Hepatocyte (in vitro differentiated cells): Measurements from ENCODE around the gene DLG2. TPM values are rescaled to one million over a fixed set of nuclear protein-coding genes. Genes with fewer than 3 reads are reported as not detected.
"Not testable (repeated sequence)": the region's sequence is repeated elsewhere in the genome, so short reads cannot be mapped to it uniquely, and the experiment has no call there.

Experiments
- DNase-seq: peaks from one replicate; pipeline ENCODE4 v3.0.0-alpha.2; 2016; ENCODE audit warnings: low spot score
- H2AFZ ChIP-seq: fragments of 200-600 bp; sonication (generic); 2 replicates; pipeline ENCODE4 v1.6.0; 2016; ENCODE audit warnings: antibody characterized with exemption, mild to moderate bottlenecking
- H3K27ac ChIP-seq: fragments of 200-600 bp; sonication (generic); 2 replicates; pipeline ENCODE4 v1.5.1; 2016; ENCODE audit warnings: mild to moderate bottlenecking
- H3K27me3 ChIP-seq: fragments of 200-600 bp; sonication (generic); 2 replicates; pipeline ENCODE4 v1.6.1; 2016
- H3K36me3 ChIP-seq: fragments of 200-600 bp; sonication (generic); replicated peaks from 2 replicates; pipeline ENCODE4 v1.5.1; 2016; ENCODE audit warnings: low read depth; ENCODE audit not compliant: insufficient read depth
- H3K4me1 ChIP-seq: fragments of 200-600 bp; sonication (generic); 2 replicates; pipeline ENCODE4 v1.5.1; 2016; ENCODE audit warnings: mild to moderate bottlenecking, moderate library complexity; ENCODE audit not compliant: insufficient read depth
- H3K4me2 ChIP-seq: fragments of 200-600 bp; sonication (generic); 2 replicates; pipeline ENCODE4 v1.6.0; 2016
- H3K4me3 ChIP-seq: fragments of 200-600 bp; sonication (generic); 2 replicates; pipeline ENCODE4 v1.5.1; 2016; ENCODE audit warnings: mild to moderate bottlenecking
- H3K79me2 ChIP-seq: fragments of 200-600 bp; sonication (generic); 2 replicates; pipeline ENCODE4 v1.6.0; 2017; ENCODE audit warnings: mild to moderate bottlenecking
- H3K9me2 ChIP-seq: fragments of 200-600 bp; sonication (generic); replicated peaks from 2 replicates; pipeline ENCODE4 v1.6.0; 2017; ENCODE audit warnings: mild to moderate bottlenecking; ENCODE audit not compliant: insufficient read depth
- H3K9me3 ChIP-seq: fragments of 200-600 bp; sonication (generic); 2 replicates; pipeline ENCODE4 v1.5.1; 2016; ENCODE audit warnings: low read depth, mild to moderate bottlenecking
- H4K20me1 ChIP-seq: fragments of 200-600 bp; sonication (generic); 2 replicates; pipeline ENCODE4 v1.6.0; 2016; ENCODE audit warnings: mild to moderate bottlenecking; ENCODE audit not compliant: insufficient read depth, poor library complexity, severe bottlenecking
- EZH2 ChIP-seq: fragments of 200-600 bp; sonication (generic); IDR thresholded peaks from 2 replicates; pipeline ENCODE4 v1.6.1; 2016; ENCODE audit warnings: antibody characterized with exemption, mild to moderate bottlenecking, borderline replicate concordance
- EZH2phosphoT487 ChIP-seq: fragments of 200-600 bp; sonication (generic); IDR thresholded peaks from one replicate; pipeline ENCODE4 v1.6.1; 2018; ENCODE audit warnings: antibody characterized with exemption, mild to moderate bottlenecking, low read depth, moderate library complexity; ENCODE audit not compliant: unreplicated experiment, severe bottlenecking
- WGBS: methylation state at CpG from one replicate; pipeline ENCODE4 v1.1.6; 2016; ENCODE audit warnings: low lambda C conversion rate; ENCODE audit errors: missing lambda C conversion rate; 5-methylcytosine and 5-hydroxymethylcytosine counted together
- polyA plus RNA-seq: library from polyadenylated mRNA; unstranded; fragments of >200 nt; fragmentation: Nextera tagmentation; extraction: Ambion mirVana; gene quantifications from 2 replicates; pipeline ENCODE4 v1.2.1, GENCODE V29; 2016
- total RNA-seq: library from RNA; depleted of rRNA; stranded (reverse); fragments of >200 nt; gene quantifications from 2 replicates; pipeline ENCODE4 v1.2.3, GENCODE V29; 2014
- TF ChIP-seq, protein P1 (sequence below): fragments of 200-600 bp; sonication (generic); IDR thresholded peaks from 2 replicates; pipeline ENCODE4 v1.5.1; 2016; ENCODE audit warnings: antibody characterized with exemption, mild to moderate bottlenecking; ENCODE audit not compliant: poor library complexity

Gene DLG2
- total and polyA plus RNA-seq, 2 experiments from 2014 or later: 2.6 to 6.8 TPM

DNA sequence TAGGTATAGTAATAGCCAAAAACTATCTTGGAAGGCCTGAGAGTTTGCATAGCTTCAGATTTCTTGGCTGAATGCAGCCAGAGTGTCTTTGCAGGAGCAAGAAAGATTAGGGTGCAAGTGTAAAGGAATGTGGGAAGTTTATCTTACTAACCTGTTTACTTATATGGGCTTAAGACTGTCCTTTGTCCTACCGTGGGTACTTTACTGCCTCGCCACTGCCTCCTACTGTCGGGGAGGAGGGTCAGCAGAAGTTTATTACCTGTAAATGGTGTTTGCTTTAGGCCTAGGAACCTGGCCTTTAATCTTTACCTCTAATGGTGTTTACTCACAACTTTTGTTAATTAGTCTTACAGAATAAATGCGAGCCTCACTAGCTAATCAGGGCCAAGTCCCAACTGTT is 633.8 kb downstream of the DLG2 start:
- no peak overlapping the region for H3K4me2 ChIP-seq
- 30% methylated on average over 4 of the region's 4 CpGs for WGBS
- H3K79me2 ChIP-seq: no peaks in the 10 kb centered on the region
- DNase-seq: peak; percentile 24
- no peaks in the 10 kb centered on the region for H4K20me1 ChIP-seq
- no peaks in the 10 kb centered on the region for H3K9me2 ChIP-seq
- no peak overlapping the region for H3K27ac ChIP-seq
- no peak for TF ChIP-seq EZH2phosphoT487
- TF ChIP-seq, protein P1, sequence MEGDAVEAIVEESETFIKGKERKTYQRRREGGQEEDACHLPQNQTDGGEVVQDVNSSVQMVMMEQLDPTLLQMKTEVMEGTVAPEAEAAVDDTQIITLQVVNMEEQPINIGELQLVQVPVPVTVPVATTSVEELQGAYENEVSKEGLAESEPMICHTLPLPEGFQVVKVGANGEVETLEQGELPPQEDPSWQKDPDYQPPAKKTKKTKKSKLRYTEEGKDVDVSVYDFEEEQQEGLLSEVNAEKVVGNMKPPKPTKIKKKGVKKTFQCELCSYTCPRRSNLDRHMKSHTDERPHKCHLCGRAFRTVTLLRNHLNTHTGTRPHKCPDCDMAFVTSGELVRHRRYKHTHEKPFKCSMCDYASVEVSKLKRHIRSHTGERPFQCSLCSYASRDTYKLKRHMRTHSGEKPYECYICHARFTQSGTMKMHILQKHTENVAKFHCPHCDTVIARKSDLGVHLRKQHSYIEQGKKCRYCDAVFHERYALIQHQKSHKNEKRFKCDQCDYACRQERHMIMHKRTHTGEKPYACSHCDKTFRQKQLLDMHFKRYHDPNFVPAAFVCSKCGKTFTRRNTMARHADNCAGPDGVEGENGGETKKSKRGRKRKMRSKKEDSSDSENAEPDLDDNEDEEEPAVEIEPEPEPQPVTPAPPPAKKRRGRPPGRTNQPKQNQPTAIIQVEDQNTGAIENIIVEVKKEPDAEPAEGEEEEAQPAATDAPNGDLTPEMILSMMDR: peak; percentile 33
- no peak for TF ChIP-seq EZH2
- H3K27me3 ChIP-seq: no peaks in the 10 kb centered on the region
- no peak overlapping the region for H2AFZ ChIP-seq
- no peak overlapping the region for H3K4me3 ChIP-seq
- H3K9me3 ChIP-seq: no peaks in the 10 kb centered on the region
- H3K4me1 ChIP-seq: no peaks in the 10 kb centered on the region
- no peaks in the 10 kb centered on the region for H3K36me3 ChIP-seq

DNA sequence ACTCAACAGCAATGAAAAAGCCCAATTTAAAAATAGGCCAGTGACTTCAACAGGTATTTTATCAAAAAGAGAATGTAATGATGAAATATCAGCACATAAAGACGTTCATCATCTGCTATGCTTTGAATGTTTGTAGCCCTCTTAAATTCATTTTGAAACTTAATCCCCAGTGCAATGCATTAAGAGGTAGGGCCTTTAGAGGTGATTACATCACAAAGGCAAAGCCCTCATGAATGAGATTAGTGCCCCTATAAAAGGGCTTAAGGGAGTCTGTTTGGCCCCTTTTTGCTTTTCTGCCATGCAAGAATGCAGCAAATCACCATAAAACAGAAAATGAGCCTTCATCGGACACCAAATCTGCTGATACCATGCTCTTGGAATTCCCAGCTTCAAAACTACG is 637.0 kb downstream of the DLG2 start:
- TF ChIP-seq, protein P1: no peak
- TF ChIP-seq EZH2phosphoT487 (no peak), EZH2 (no peak)
- no peaks in the 10 kb centered on the region for H3K27me3 ChIP-seq
- no peak overlapping the region for H3K27ac ChIP-seq
- no peaks in the 10 kb centered on the region for H3K36me3 ChIP-seq
- H2AFZ ChIP-seq: no peak overlapping the region
- H3K4me2 ChIP-seq: no peak overlapping the region
- WGBS: 57% methylated on average over 3 of the region's 3 CpGs
- no peak overlapping the region for H3K4me3 ChIP-seq
- H3K9me2 ChIP-seq: no peaks in the 10 kb centered on the region
- H3K9me3 ChIP-seq: no peaks in the 10 kb centered on the region
- H3K79me2 ChIP-seq: no peaks in the 10 kb centered on the region
- DNase-seq: no peak
- H4K20me1 ChIP-seq: no peaks in the 10 kb centered on the region
- H3K4me1 ChIP-seq: no peaks in the 10 kb centered on the region

DNA sequence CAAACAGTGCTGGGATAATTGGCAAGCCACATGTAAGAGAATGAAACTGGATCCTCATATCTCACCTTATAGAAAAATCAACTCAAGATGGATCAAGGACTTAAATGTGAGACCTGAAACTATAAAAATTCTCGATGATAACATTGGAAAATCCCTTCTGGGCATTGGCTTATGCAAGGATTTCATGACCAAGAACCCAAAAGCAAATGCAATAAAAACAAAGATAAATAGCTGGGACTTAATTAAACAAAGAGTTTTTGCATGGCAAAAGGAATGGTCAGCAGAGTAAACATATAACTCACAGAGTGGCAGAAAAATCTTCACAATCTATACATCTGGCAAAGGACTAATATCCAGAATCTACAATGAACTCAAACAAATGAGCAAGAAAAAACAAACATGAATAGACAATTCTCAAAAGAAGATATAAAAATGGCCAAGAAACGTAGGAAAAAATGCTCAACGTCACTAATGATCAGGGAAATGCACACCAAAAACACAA is 639.4 kb downstream of the DLG2 start:
- 64% methylated on average over 3 of the region's 3 CpGs for WGBS
- H3K9me2 ChIP-seq, H3K79me2 ChIP-seq, H3K27me3 ChIP-seq, H3K36me3 ChIP-seq, H3K4me2 ChIP-seq, H3K27ac ChIP-seq, H3K4me3 ChIP-seq, H4K20me1 ChIP-seq, H2AFZ ChIP-seq, H3K9me3 ChIP-seq, DNase-seq, H3K4me1 ChIP-seq: not testable (repeated sequence)

DNA sequence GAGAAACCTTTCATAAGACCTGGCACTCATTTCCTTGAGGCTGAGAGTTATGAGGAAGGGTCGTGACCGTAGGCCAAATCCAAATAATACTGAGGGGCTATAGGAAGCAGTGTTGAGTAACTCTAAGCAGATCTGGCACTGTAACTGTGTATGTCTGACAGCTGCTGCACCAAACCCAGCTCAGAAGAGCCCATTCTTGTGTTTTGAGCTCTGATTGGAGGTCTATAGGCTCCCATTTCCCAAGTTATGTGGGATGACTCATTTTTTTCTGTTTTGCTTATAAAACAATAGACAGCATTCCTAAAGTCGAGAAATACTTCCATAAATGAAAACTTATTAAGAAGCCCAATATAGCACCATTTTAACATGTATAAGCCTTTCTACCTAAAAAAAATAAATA is 645.8 kb downstream of the DLG2 start:
- WGBS: 85% methylated on average over 3 of the region's 3 CpGs

More for the DNA sequence above, 645.8 kb downstream of the DLG2 start:
- no peak for DNase-seq
- TF ChIP-seq, protein P1: no peak
- no peak for TF ChIP-seq EZH2
- H3K9me3 ChIP-seq: no peaks in the 10 kb centered on the region
- no peak overlapping the region for H3K27ac ChIP-seq
- H4K20me1 ChIP-seq: no peaks in the 10 kb centered on the region
- H3K4me1 ChIP-seq: no peaks in the 10 kb centered on the region
- no peaks in the 10 kb centered on the region for H3K79me2 ChIP-seq
- H2AFZ ChIP-seq: no peak overlapping the region
- H3K4me3 ChIP-seq: no peak overlapping the region
- H3K4me2 ChIP-seq: no peak overlapping the region
- H3K27me3 ChIP-seq: no peaks in the 10 kb centered on the region
- no peaks in the 10 kb centered on the region for H3K36me3 ChIP-seq
- H3K9me2 ChIP-seq: no peaks in the 10 kb centered on the region
